Activated T-cell treated with anti-CD3 and anti-CD28 coated beads, Interleukin-2, amount 50 U/mL, for 72 hours (primary cell): Measurements from ENCODE around the gene TFCP2. TPM values are rescaled to one million over a fixed set of nuclear protein-coding genes. Genes with fewer than 3 reads are reported as not detected.

Experiments
- ATAC-seq, 2 donors: fragments of 150-1000 bp; cut with Tn5 transposase; replicated peaks in 1 of 2; 2 replicates each; pipeline ENCODE4 v1.10.0; 2021; ENCODE audit warnings: moderate library complexity in 2 of 2, mild to moderate bottlenecking in 1 of 2
- DNase-seq, 2 donors: peaks; one replicate each; pipeline ENCODE4 v3.0.0; 2021 to 2022; ENCODE audit warnings: mixed read lengths in 1 of 2
- H3K27ac Mint-ChIP-seq: one replicate; pipeline ENCODE4 v1.8.0; 2022; ENCODE audit warnings: mild to moderate bottlenecking, moderate library complexity, mixed read lengths
- H3K27me3 Mint-ChIP-seq: one replicate; pipeline ENCODE4 v1.8.0; 2022; ENCODE audit warnings: low read depth, mixed read lengths
- H3K36me3 Mint-ChIP-seq, 2 donors: one replicate each; pipeline ENCODE4 v1.8.0; 2022; ENCODE audit warnings: mixed read lengths in 2 of 2, mild to moderate bottlenecking in 1 of 2; ENCODE audit not compliant: insufficient read depth in 2 of 2
- H3K4me1 Mint-ChIP-seq: one replicate; pipeline ENCODE4 v1.8.0; 2022; ENCODE audit warnings: low read depth, mixed read lengths
- H3K4me3 Mint-ChIP-seq, 2 donors: one replicate each; pipeline ENCODE4 v1.8.0; 2022; ENCODE audit warnings: mild to moderate bottlenecking in 2 of 2, mixed read lengths in 2 of 2, moderate library complexity in 2 of 2
- H3K9me3 Mint-ChIP-seq, 2 donors: one replicate each; pipeline ENCODE4 v1.8.0; 2022; ENCODE audit warnings: mixed read lengths in 2 of 2
- total RNA-seq, 2 donors: library from RNA; stranded (reverse); gene quantifications; one replicate each; pipeline ENCODE4 v1.2.3, GENCODE V29; 2022

The TFCP2 gene
- total RNA-seq, 2 donors from 2014 or later = 36.9 to 49.2 TPM

DNA sequence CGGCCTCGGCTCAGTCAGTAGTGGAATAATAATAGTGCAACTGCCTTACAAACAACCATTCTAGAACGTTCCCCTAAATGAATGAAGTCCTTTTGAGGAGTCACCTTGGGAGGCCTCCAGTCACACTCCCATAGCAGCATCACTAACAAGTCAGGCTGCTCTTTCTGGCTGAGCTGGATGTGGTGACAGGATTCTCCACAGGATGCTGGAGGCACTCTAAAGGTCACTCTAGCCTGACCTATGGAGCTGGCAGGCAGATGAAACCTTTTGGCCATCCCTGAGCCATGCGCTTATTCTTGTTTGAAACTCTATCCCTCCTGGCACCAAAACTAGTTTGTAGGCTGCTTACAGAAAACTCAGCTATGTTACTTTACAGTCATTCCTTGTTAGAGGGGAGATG lies 17.9 kb upstream of the TFCP2 start:
- Mint-ChIP-seq H3K4me3 (no peak overlapping the region), H3K27me3 (no peaks in the 10 kb centered on the region), H3K4me1 (no peaks in the 10 kb centered on the region), H3K9me3 (no peaks in the 10 kb centered on the region), H3K27ac (no peak overlapping the region), H3K36me3 (no peaks in the 10 kb centered on the region)
- DNase-seq (no peak), ATAC-seq (no peak)

DNA sequence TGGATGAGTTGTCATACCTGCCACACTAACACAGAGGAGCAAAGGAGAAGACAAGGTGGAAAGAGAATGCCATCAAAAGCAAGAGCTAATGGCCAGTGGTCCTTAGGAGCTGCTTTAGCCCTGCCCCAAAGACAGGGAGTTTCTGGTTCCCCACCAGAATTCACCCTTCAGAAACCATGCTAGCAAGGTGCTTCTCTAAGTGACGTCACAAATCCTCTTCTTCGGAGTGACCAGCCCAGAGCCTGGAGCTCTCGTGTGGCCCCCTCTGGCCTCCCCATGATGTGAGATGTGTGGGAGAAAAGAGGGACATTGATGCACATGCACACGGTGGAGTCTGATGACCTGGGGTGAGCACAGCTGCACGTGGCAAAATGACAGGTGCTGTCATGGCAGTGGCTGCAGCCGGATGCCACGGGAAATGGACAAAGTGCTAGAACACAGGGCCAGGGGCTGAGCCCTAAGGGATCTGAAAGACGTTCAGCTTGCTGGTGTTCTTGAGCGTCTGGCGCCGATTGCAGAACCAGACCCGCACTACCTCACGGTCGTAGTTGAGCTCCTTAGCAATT lies 16.9 kb upstream of the TFCP2 start:
- Mint-ChIP-seq H3K27ac (no peak overlapping the region), H3K4me3 (no peak overlapping the region), H3K36me3 (no peaks in the 10 kb centered on the region), H3K27me3 (no peaks in the 10 kb centered on the region), H3K9me3 (no peaks in the 10 kb centered on the region), H3K4me1 (no peaks in the 10 kb centered on the region)
- no peak for ATAC-seq
- no peak for DNase-seq

DNA sequence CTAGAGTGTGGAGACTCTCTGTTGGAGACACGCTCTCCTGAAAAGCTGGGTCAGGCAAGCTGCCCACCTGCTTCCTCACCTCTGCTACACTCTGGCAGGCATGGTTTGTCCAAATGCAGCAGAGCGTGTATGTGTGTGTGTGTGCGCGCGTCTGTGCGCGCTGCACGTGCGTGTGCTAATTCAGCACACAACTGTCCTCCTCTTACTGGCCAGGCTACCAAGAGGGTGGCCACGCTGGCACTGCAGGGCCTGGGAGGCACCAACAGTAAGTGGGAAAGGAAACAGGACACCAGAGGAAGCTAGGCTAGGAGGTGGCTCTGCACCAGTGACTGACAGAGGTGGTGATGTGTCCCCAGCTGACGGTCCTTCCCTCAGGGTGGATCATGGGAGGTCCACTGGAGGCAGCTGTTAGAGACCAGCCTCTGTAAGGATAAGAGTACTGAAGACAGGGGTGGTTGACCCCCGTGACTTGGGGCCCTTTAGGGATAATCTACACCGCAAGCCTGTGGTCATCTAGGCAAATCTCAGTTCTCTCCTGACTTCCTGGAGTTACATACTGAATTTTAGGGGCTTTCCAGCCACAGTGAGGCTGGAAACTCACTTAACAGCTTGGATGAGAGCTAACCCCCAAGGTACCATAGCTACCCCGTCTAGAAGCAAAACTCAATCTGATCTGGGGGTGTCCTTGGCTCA lies 15.6 kb upstream of the TFCP2 start:
- ATAC-seq (no peak), DNase-seq (no peak)
- H3K4me1 Mint-ChIP-seq = no peaks in the 10 kb centered on the region
- H3K4me3 Mint-ChIP-seq = no peak overlapping the region
- no peaks in the 10 kb centered on the region for H3K36me3 Mint-ChIP-seq
- H3K27me3 Mint-ChIP-seq = no peaks in the 10 kb centered on the region
- no peak overlapping the region for H3K27ac Mint-ChIP-seq
- H3K9me3 Mint-ChIP-seq = no peaks in the 10 kb centered on the region

DNA sequence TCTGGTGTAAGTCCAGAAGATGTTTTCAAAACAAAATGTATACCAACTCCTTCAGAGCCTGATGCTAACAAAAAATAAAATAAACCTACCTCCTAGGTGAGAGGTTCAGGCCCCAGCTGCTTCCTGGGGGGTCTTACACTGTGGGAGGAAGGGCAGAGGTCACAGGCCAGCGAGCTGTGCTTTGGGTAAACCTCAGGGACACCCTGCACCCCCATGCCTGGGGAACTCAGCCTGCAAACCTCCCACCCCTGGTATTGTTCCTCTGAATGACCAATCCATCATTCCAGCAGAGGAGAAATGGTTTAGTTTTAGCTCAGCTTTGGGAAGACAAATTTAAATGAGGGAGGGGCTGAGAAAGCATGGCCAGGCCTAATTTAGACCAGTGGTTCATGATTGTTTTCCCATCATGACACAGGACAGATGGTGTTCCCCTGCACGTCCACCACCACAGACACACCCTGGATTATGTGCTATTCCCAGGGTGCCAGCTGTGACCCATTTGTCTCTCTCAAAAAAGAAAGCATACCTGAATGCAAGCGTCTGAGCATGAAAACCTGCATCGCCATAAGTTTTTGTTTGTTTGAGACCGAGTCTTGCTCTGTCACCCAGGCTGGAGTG lies 14.5 kb upstream of the TFCP2 start:
- Mint-ChIP-seq H3K4me3 (no peak overlapping the region), H3K4me1 (no peaks in the 10 kb centered on the region)

DNA sequence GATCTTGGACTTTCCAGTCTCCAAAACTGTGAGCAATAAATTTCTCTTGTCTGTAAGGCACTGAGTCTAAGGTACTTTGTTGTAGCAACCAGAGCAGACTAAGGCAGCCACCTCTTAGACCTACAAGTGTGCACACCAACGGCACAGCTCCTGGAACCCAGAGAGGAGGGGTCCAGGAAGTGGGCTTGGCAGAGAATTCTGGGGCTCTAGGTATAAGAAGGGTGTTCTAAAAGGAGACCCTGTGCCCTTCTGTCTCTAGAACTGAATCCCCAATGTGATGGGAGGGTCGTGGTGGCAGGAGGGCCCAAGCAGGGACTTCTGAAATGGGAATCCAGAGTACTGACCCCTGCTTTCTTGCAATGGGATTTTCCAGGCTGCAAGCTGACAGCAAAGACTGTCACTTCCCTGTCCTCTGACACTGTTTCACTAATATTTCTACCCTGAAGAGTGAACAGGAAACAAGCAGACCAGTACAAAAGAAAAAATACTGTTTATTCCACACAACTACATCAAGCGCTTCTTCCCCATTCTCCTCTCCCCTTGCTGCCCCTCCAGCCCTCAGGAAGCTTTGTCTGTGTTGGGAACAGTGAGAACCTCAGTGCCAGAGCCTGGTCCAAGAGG lies 13.6 kb upstream of the TFCP2 start:
- DNase-seq (no peak), ATAC-seq (no peak)
- Mint-ChIP-seq H3K4me1 (no peaks in the 10 kb centered on the region), H3K9me3 (no peaks in the 10 kb centered on the region), H3K4me3 (no peak overlapping the region), H3K36me3 (no peaks in the 10 kb centered on the region), H3K27me3 (no peaks in the 10 kb centered on the region), H3K27ac (no peak overlapping the region)

More for the DNA sequence above, 14.5 kb upstream of the TFCP2 start:
- no peak for DNase-seq
- Mint-ChIP-seq H3K9me3 (no peaks in the 10 kb centered on the region), H3K27me3 (no peaks in the 10 kb centered on the region), H3K36me3 (no peaks in the 10 kb centered on the region), H3K27ac (no peak overlapping the region)
- no peak for ATAC-seq

DNA sequence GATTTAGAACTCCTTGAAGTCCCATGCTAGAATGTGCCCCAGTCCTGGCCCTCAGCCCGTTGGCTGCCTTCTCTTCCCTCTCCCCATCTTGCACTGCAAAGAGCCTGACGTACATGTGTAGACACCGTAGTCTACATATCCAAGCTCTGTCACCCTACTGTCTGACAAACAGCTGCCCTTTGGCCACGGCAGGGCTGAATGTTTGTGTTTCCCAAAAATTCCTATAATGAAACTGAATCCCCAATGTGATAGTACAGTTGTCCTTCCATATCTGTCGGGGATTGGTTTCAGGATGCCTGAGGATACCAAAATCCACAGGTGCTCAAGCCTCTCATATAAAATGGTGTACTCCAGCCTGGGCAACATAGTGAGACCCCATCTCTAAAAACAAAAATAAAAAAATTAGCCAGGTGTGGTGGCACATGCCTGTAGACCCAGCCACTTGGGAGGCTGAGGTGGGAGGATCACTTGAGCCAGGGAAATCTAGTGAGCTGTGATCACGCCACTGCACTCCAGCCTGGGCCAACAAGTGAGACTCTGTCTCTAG lies 12.3 kb upstream of the TFCP2 start:
- no peak overlapping the region for H3K4me3 Mint-ChIP-seq
- ATAC-seq (no peak), DNase-seq (no peak)
- H3K27ac Mint-ChIP-seq = no peak overlapping the region
- H3K36me3 Mint-ChIP-seq = no peaks in the 10 kb centered on the region
- H3K4me1 Mint-ChIP-seq = no peaks in the 10 kb centered on the region
- H3K9me3 Mint-ChIP-seq = no peaks in the 10 kb centered on the region
- no peaks in the 10 kb centered on the region for H3K27me3 Mint-ChIP-seq

DNA sequence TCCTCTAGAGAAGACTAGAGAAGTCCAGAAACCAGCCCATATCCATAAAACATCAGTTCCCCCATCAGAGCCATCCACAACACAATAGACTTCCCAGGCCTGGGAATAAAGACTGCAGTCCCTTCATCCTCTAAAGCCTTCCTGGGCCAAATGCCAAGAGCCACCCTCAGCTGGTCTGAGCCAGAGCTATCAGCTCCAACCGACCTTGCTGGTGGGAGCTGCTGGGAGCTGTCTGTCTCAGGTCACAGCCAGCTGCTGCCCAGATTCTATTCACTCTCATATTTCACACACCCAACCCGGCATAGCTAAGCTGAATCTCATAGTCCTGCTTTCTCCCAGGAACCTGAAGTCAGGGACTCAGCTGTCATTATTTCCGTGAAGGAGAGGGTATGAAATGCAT lies 10.9 kb upstream of the TFCP2 start:
- DNase-seq = no peak
- Mint-ChIP-seq H3K4me3 (no peak overlapping the region), H3K4me1 (no peaks in the 10 kb centered on the region), H3K27ac (no peak overlapping the region), H3K9me3 (no peaks in the 10 kb centered on the region), H3K27me3 (no peaks in the 10 kb centered on the region), H3K36me3 (no peaks in the 10 kb centered on the region)
- ATAC-seq = no peak

DNA sequence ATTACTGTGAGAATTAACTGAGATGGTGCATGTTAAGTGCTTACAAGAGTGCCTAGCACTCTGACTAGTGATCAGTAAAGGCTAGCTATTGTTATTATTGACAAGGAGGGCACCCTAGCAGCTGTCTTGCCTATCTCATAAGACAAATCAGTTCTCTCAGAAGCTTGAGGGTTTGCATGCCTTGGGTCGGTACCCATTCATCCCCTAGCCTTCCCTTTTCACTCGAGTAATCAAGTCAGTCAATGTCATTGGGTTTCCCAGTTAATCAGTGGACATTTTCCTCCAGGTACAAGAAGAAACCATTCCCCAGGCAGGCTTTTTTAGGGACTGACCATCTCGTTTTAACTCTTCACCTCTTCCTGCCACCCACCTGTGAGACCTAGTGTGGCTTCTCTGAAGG lies 10.4 kb upstream of the TFCP2 start:
- no peaks in the 10 kb centered on the region for H3K4me1 Mint-ChIP-seq

DNA sequence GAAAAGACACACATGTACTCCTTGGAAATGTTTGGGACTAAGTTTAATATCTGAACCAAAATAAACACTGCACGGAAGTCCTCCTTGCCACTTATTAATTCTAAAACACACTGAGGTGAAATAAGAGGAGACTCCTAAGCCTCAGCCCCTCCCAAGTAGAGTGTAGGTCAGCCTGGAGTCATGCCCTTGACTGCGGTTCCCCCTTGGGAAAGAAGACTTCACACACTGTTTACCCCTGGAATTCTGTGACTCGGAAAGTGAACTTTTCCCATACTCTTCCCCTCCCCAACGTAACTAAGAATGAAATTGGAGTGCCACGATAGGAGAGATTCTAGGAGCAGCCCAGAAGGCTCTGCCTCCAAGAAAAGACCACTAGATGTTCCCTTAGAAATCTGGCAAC lies 8.6 kb upstream of the TFCP2 start:
- H3K27me3 Mint-ChIP-seq = no peaks in the 10 kb centered on the region
- no peak overlapping the region for H3K27ac Mint-ChIP-seq
- no peaks in the 10 kb centered on the region for H3K9me3 Mint-ChIP-seq
- ATAC-seq (no peak), DNase-seq (no peak)
- no peaks in the 10 kb centered on the region for H3K4me1 Mint-ChIP-seq
- H3K36me3 Mint-ChIP-seq = no peaks in the 10 kb centered on the region
- H3K4me3 Mint-ChIP-seq = no peak overlapping the region

More for the DNA sequence above, 10.4 kb upstream of the TFCP2 start:
- Mint-ChIP-seq H3K27ac (no peak overlapping the region), H3K27me3 (no peaks in the 10 kb centered on the region), H3K36me3 (no peaks in the 10 kb centered on the region), H3K4me3 (no peak overlapping the region), H3K9me3 (no peaks in the 10 kb centered on the region)
- ATAC-seq = no peak
- no peak for DNase-seq

DNA sequence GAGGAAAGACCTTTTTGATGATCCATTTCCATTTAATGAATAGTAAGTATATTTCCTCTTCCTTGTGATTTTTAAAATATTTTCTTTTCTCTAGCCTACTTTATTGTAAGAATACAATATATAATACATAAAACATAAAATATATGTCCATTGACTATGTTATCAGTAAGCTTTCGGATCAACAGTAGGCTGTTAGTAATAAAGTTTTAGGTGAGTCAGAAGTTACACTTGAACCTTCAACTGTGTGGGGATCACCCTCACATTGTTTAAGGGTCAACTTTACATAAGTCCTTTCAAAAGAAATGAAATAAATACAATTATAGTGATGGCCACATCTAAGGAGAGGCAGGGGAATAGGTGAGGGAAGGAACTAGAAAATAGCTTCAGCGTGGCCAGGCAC lies 5.0 kb upstream of the TFCP2 start:
- no peak for ATAC-seq
- Mint-ChIP-seq H3K9me3 (peaks cover 0 to 2% of the 10 kb centered on the region in 2 donors), H3K27me3 (no peaks in the 10 kb centered on the region), H3K36me3 (peaks cover 0 to 2% of the 10 kb centered on the region in 2 donors), H3K4me1 (no peaks in the 10 kb centered on the region), H3K27ac (no peak overlapping the region), H3K4me3 (no peak overlapping the region)
- DNase-seq = no peak

DNA sequence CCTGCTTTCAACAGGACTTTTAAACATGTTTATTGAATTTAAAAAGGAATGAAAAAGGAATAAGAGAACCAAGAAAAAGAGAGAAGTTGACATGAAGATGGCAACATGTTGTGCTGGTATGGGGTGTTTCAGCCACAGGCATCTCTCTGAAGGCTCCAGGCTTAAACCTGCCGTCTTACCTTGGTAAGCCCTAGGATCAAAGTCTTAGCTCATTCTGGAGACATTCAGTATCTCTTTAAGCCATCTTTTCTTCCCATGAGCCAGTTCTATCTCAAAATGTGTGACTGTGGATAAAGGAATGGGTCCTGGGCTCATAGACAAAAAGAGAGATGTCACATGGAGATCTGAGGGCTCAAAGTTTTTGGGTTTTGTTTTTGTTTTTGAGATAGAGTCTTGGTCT lies 1.6 kb upstream of the TFCP2 start:
- no peaks in the 10 kb centered on the region for H3K27me3 Mint-ChIP-seq
- no peak overlapping the region for H3K27ac Mint-ChIP-seq
- no peak for DNase-seq
- no peak for ATAC-seq
- peak overlapping the region; percentile 36 to 94 for H3K4me3 Mint-ChIP-seq
- peaks cover 0 to 2% of the 10 kb centered on the region in 2 donors for H3K9me3 Mint-ChIP-seq
- peaks cover 0 to 6% of the 10 kb centered on the region in 2 donors for H3K36me3 Mint-ChIP-seq
- no peaks in the 10 kb centered on the region for H3K4me1 Mint-ChIP-seq

DNA sequence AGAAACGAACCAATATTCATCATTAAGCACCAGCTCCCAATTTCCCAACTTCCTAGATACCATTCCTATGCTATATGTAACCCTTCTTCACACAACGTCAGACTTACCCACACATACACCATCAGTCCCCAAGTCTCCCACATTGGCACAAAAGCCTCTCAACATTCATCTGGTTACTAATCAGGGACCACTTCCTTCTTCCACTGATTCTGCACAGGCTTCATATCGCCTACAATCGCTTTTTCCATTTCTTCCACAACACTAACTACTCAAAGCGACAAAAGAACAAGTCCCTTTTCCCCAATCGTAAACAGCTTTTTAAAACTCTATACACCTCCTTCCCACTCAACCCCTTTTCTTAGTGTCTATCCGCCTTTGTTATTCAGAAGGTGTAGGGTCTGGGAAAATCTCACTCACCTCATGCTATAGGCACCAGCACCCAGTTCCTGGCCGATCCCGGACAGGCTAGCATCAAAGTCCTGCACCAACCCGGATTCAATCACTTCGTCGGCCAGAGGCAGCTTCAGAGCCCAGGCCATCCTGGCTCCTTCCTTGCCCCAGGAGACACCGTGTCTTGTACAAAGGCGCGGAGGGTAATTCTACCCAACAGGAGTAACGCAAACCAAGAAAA lies 936 bp downstream of the TFCP2 start:
- H3K4me1 Mint-ChIP-seq = peaks cover 6% of the 10 kb centered on the region
- no peak overlapping the region for H3K27ac Mint-ChIP-seq
- H3K36me3 Mint-ChIP-seq = peaks cover 0 to 7% of the 10 kb centered on the region in 2 donors
- ATAC-seq (peak in 1 of 2 donors; percentile 1), DNase-seq (peak in 1 of 2 donors; percentile 16)
- H3K9me3 Mint-ChIP-seq = peaks cover 0 to 2% of the 10 kb centered on the region in 2 donors
- no peak overlapping the region for H3K4me3 Mint-ChIP-seq
- no peaks in the 10 kb centered on the region for H3K27me3 Mint-ChIP-seq

DNA sequence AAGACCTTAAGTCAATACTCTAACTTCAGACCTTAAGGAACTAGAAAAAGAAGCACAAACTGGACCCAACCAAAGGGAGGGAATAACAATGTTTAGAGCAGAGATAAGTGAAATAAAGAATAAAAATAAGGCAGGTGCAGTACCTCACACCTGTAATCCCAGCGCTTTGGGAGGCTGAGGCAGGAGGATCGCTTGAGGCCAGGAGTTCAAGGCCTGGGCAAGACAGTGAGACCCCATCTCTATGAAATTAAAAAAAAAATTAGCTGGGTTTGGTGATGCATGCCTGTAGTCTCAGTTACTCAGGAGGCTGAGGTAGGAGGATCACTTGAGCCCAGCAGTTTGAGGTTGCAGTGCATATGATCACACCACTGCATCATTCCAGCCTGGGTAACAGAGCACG lies 9.1 kb downstream of the TFCP2 start:
- no peak for ATAC-seq
- peaks cover 3 to 7% of the 10 kb centered on the region in 2 donors for H3K36me3 Mint-ChIP-seq
- no peaks in the 10 kb centered on the region for H3K27me3 Mint-ChIP-seq

More for the DNA sequence above, 9.1 kb downstream of the TFCP2 start:
- H3K4me1 Mint-ChIP-seq = peaks cover 28% of the 10 kb centered on the region
- DNase-seq = no peak
- no peaks in the 10 kb centered on the region for H3K9me3 Mint-ChIP-seq
- H3K4me3 Mint-ChIP-seq = no peak overlapping the region
- peak overlapping the region; percentile 10 for H3K27ac Mint-ChIP-seq
